NOMO-1 (cell line): ENCODE data around the gene EHMT1.

Experiments used
- DNase-seq, 2 experiments: peaks; one replicate each; lab custom pipeline; 2025; ENCODE audit not compliant: unreplicated experiment in 2 of 2; lab: John Stamatoyannopoulos, UW

The EHMT1 gene

GRCh38 chr9:137671196-137671538 lies 52.4 kb downstream of the EHMT1 start:
- no peak for DNase-seq

- no peak for DNase-seq
These were observed 52.9 kb downstream of the EHMT1 start for GRCh38 chr9:137671721-137672120.

GRCh38 chr9:137672907-137673791 lies 54.3 kb downstream of the EHMT1 start:
- peak; percentile 59 to 68 for DNase-seq

GRCh38 chr9:137673886-137674285 lies 55.1 kb downstream of the EHMT1 start:
- no peak for DNase-seq

GRCh38 chr9:137674307-137674975 lies 55.6 kb downstream of the EHMT1 start:
- DNase-seq = no peak

- no peak for DNase-seq
These were observed 56.1 kb downstream of the EHMT1 start for GRCh38 chr9:137674976-137675320.

GRCh38 chr9:137676998-137677397 lies 58.2 kb downstream of the EHMT1 start:
- DNase-seq = no peak

- peak in 1 of 2 experiments; percentile 12 for DNase-seq
These were observed 59.4 kb downstream of the EHMT1 start for GRCh38 chr9:137678202-137678601.

GRCh38 chr9:137679249-137679648 lies 60.4 kb downstream of the EHMT1 start:
- no peak for DNase-seq

- no peak for DNase-seq
These were observed 61.0 kb downstream of the EHMT1 start for GRCh38 chr9:137679695-137680305.

- no peak for DNase-seq
These were observed 61.9 kb downstream of the EHMT1 start for GRCh38 chr9:137680444-137681358.

GRCh38 chr9:137682428-137683105 lies 63.8 kb downstream of the EHMT1 start:
- DNase-seq = no peak

- DNase-seq = no peak
These were observed 64.6 kb downstream of the EHMT1 start for GRCh38 chr9:137683262-137683864.

GRCh38 chr9:137685035-137685740 lies 66.4 kb downstream of the EHMT1 start:
- peak in 1 of 2 experiments; percentile 64 for DNase-seq

- DNase-seq = no peak
These were observed 67.1 kb downstream of the EHMT1 start for GRCh38 chr9:137685741-137686420.

- no peak for DNase-seq
These were observed 69.5 kb downstream of the EHMT1 start for GRCh38 chr9:137688261-137688660.

GRCh38 chr9:137688725-137689124 lies 69.9 kb downstream of the EHMT1 start:
- DNase-seq = peak in 1 of 2 experiments; percentile 40

- DNase-seq = peak; percentile 44 to 71
These were observed 71.1 kb downstream of the EHMT1 start for GRCh38 chr9:137689745-137690529.
